NCI-H1417 treated with DMSO at 0.1 percent for 48 hours (cell line): Measurements from ENCODE around the gene GSS.

Experiments
- DNase-seq: peaks from one replicate; lab custom pipeline; 2025; lab: John Stamatoyannopoulos, UW

GSS gene

DNA sequence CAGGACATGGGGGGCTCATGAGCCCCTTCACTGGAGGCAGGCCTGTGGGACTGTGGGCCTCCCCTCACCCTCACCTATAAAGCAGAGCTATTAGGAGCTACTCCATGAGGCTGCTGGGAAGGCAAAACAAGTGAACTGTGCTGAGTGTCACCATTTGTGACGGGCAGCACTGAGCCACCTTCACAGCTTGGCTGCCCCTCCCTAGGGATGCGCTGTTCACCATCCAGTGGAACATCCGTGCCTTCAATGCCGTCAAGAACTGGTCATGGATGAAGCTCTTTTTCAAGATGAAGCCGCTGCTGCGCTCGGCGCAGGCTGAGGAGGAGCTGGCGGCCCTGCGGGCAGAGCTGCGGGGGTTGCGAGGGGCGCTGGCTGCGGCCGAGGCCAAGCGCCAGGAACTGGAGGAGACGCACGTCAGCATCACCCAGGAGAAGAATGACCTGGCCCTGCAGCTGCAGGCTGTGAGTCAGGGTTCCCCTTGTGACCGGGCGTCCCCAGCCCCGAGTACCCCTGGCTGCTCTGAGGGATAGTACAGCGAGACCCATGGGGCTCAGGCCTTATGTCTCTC lies 38.4 kb upstream of the GSS start:
- DNase-seq = no peak

DNA sequence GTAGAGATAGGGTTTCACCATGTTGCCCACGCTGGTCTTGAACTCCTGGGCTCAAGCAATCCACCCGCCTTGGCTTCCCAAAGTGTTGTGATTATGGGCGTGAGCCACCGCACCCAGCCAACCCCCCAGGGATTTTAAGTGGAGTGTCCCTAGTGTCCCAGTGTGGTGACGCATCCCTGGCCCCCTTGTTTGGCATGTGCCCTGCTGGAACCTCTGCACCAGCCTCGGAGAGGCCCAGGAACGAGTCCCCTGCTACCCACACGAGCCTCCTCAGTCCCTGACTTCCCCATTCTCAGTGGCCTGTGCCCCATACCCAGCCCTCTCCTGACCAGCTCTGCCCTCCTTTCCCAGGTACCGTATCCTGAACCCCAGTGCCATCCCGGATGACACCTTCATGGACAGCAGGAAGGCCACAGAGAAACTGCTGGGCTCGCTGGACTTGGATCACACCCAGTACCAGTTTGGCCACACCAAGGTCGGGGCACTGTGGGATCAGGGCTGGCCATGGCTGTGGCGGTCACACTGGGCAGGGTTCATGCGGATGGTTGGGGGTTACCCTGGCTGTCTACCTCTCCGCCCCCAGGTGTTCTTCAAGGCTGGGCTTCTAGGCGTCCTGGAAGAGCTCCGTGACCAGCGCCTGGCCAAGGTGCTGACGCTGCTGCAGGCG lies 37.3 kb upstream of the GSS start:
- no peak for DNase-seq

GRCh38 chr20:34990661-34991214 lies 35.1 kb upstream of the GSS start:
- DNase-seq = no peak

- DNase-seq = no peak
Measured at GRCh38 chr20:34990231-34990630, 34.6 kb upstream of the GSS start.

- no peak for DNase-seq
Measured at GRCh38 chr20:34989670-34990069, 34.1 kb upstream of the GSS start.

- no peak for DNase-seq
Measured at GRCh38 chr20:34989118-34989517, 33.5 kb upstream of the GSS start.

DNA sequence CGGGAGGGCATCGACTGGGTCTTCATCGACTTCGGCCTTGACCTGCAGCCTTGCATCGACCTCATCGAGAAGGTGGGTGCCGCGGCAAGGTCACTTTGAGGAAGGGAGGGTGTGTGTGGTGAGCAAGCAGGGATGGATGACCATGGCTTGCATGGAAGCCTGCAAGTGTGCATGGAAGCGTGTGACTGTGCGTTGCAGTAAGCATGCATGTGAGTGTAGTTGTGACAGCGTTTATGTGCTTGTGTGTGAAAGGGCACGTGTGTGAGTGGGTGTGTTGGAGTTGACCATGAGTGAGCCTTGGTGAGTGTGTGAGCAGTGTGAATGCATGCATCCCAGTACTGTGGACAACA lies 32.6 kb upstream of the GSS start:
- DNase-seq = no peak

GRCh38 chr20:34987288-34988190 lies 31.9 kb upstream of the GSS start:
- DNase-seq = no peak

- no peak for DNase-seq
Measured at GRCh38 chr20:34986311-34987287, 31.0 kb upstream of the GSS start.

DNA sequence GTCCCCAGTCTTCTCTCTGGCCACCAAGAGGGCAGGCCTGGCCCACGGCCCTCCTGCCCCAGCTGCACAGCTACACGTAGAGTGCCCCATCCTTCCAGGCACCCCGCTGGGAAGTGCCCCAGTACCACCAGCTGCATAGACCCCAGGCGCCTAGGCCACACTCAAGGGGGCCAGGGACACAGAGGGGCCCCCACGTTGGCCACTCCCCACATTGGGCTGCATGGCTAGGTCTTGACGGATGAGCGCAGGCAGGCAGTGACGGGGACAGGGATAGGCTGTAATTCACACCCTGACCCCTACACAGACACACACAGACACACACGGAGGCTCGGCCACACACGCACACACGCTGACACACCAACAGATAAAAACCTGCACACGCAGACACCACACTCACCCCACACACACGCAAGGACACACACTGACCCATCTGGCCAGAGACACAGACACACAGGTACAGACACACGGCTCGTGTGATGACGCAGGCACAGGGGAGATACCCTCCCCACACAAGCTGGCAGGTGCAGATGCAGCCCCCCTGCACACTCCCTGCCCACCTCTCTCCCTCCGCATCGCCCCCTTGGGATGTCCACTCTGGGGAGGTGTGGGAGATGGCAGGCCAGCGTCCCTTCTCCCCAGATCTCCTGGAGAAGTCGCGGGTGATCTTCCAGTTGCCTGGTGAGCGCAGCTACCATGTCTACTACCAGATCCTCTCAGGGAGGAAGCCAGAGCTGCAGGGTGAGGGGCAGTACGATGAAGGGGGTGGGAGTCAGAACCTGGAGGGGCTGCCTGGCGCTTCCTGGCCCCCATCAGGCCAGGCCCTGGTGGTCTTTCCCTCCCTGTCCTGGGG lies 30.1 kb upstream of the GSS start:
- no peak for DNase-seq

- DNase-seq = no peak
Measured at GRCh38 chr20:34984756-34985261, 29.2 kb upstream of the GSS start.

DNA sequence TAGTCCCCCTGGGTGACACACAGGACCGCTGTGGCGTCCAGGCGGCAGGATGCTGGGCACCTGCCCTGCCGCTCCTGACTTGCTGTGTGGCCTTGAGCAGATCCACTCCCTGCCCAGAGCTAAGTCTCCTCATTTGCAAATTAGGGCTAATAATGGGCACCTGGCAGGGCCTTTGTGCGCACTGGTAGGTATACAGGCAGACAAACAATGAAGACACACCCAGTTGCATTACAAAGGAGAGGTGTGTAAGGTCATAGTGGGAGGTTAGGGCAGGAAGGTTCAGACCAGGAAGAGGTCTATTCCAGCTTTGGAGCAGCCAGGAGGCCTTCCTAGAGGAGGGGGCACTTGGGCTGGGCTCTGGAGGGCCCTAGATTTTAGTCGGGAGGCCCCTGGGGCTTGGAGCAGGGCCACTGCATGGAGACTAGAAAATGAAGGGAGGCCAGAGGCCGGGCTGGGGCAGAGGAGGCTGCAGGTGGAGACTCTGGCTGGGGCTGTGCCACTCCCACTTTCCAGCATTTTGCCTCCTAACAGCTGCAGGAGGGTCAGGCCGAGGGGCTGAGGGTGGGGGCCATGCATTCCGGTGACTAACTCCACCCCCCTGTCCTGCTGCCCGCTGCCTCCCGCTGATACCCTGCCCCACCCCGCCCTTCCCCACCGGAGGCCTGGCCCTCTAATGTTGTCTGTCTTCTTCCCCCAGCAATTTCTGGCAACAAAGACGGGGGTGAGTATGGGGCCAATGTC lies 28.6 kb upstream of the GSS start:
- DNase-seq = peak; percentile 16

DNA sequence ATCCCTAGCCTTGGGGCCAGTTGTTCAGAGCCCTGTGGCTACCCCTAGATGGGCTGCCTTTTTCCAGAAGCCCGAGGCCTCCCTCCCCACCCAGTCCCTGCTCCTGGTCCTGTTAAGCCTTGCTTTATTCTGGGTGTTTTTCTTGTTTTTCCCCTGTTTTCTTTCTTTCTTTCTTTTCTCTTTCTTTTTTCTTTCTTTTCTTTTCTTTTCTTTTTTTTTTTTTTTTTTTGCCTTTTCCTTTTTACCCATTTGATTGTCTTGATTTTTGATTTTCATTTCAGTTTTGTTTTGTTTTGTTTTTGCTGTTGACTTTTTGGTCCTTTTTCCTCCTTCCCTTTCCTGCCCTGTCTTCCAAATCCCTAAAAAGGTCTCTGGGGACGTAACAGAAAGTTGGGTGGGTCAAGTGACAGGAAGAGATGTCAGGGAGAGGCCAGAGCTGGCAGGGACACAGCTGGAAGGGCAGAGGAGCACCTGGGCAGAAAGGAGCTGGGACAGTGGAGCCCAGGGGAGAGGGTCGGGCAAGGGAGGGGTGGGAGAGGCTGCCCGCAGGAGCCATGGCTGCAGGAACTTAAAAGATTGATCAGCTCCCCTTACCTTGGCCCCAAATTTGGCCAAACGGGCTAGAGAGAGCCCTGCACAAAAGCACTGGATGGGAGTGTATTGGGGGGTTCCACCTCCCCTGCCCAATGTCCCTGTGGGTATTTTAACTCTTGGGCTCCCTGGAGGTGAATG lies 27.6 kb upstream of the GSS start:
- no peak for DNase-seq

DNA sequence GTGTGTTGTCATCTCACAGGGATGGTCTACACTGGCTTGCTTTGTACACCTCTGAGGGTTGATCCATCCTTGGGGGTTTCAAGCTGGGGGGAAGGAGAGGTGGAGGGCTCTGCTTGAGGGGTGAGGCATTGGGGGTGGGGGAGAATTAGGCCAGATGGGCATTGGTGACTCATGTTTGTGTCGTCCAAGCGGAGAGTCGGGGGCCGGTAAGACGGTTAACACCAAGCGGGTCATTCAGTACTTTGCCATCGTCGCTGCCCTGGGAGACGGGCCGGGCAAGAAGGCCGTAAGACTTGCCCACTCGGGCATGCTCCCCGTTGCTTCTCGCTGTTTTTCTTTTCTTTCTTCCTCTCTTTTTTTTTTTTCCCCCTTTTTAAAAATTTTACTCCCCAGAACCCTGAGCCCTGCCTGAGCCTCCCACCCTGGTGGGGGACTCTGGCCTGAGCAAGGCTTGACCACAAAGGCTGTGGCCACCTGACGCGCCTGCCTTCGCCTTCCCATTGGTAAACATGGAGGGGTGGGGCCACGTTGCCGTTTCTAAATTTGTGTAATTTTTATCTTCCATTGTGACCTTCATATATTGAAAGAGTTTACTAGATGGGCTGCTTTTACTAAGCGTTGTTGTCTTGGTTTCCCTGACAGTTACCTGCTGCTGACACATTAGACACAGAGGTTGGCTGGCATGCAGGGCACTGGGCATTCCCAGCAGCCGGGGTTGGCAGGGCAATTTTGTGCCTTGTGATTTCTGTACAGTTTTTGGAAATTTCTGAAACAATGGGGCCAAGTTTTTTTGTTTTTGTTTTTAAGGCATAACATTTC lies 26.9 kb upstream of the GSS start:
- no peak for DNase-seq

GRCh38 chr20:34980543-34981233 lies 25.1 kb upstream of the GSS start:
- no peak for DNase-seq

DNA sequence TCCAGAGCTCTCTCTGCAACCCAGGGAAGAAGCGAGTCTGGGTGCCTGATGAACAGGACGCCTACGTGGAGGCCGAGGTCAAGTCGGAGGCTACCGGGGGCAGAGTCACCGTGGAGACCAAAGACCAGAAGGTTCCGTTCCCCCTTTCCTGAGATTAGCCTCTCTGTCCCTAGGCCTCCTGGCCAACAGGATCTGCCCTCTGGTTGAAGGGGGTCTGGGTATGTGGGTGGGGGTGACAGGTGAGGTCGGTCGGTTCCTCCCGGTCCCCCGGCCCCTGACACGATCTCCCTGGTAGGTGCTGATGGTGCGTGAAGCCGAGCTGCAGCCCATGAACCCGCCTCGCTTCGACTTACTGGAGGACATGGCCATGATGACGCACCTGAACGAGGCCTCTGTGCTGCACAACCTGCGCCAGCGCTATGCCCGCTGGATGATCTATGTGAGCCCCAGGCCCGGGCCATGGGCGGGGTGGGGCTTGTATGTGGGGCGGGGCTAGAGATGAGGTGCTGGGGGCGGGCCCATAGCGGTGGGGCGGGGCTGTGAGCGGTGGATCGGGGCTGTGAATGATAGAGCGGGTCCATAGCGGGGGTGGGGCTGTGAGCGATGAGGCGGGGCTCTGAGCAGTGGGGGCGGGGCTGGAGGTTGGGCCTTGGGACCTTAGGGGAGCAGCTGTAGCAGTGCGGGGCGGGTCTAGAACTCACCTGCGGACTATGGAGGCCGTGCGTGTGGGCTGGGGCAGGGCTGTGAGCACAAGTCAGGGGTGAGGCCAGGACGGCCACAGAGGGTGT lies 24.0 kb upstream of the GSS start:
- DNase-seq = no peak
